GM23338 (cell line): ENCODE data around the gene NEURL1B. TPM values are rescaled to one million over a fixed set of nuclear protein-coding genes. Genes with fewer than 3 reads are reported as not detected.

Experiments
- CREB1 ChIP-seq: fragments of 250-450 bp; sonication (Bioruptor Pico); IDR thresholded peaks from 2 replicates; pipeline ENCODE4 v1.5.0; 2020; ENCODE audit warnings: low read depth, mild to moderate bottlenecking, moderate library complexity
- EZH2 ChIP-seq: fragments of 200-600 bp; sonication (generic); IDR thresholded peaks from one replicate; pipeline ENCODE4 v1.8.0; 2017; ENCODE audit warnings: antibody characterized with exemption, mild to moderate bottlenecking, low read depth; ENCODE audit not compliant: unreplicated experiment
- JUNB ChIP-seq: IDR thresholded peaks from one replicate; pipeline ENCODE4 v1.6.1; 2016; ENCODE audit warnings: antibody characterized with exemption; ENCODE audit not compliant: unreplicated experiment
- NANOG ChIP-seq: IDR thresholded peaks from 2 replicates; pipeline ENCODE4 v1.6.1; 2016; ENCODE audit warnings: antibody characterized with exemption, borderline replicate concordance
- ZNF114 ChIP-seq: fragments of 250-450 bp; sonication (Bioruptor Pico); IDR thresholded peaks from 2 replicates; pipeline ENCODE4 v1.5.0; 2020; ENCODE audit warnings: mild to moderate bottlenecking, moderate library complexity
- ZNF331 ChIP-seq: fragments of 250-450 bp; sonication (Bioruptor Pico); IDR thresholded peaks from 2 replicates; pipeline ENCODE4 v1.5.0; 2020; ENCODE audit warnings: low read depth, mild to moderate bottlenecking, moderate library complexity
- ZNF462 ChIP-seq: fragments of 250-450 bp; sonication (Bioruptor Pico); IDR thresholded peaks from 2 replicates; pipeline ENCODE4 v1.5.0; 2020; ENCODE audit warnings: mild to moderate bottlenecking, moderate library complexity
- polyA plus RNA-seq: library from polyadenylated mRNA; unstranded; fragments of >200 nt; fragmentation: Nextera tagmentation; extraction: Ambion mirVana; gene quantifications from 2 replicates; pipeline ENCODE4 v1.2.1, GENCODE V29; 2016
- total RNA-seq: library from RNA; depleted of rRNA; stranded (reverse); fragments of >200 nt; shearing (Covaris generic); gene quantifications from 2 replicates; pipeline ENCODE4 v1.2.3, GENCODE V29; 2014
- TF ChIP-seq, protein P1 (sequence below): IDR thresholded peaks from one replicate; pipeline ENCODE4 v1.6.1; 2018; ENCODE audit warnings: antibody characterized with exemption; ENCODE audit not compliant: unreplicated experiment

NEURL1B gene
- total and polyA plus RNA-seq, 2 experiments from 2014 or later, result 1.9 to 13.3 TPM

DNA sequence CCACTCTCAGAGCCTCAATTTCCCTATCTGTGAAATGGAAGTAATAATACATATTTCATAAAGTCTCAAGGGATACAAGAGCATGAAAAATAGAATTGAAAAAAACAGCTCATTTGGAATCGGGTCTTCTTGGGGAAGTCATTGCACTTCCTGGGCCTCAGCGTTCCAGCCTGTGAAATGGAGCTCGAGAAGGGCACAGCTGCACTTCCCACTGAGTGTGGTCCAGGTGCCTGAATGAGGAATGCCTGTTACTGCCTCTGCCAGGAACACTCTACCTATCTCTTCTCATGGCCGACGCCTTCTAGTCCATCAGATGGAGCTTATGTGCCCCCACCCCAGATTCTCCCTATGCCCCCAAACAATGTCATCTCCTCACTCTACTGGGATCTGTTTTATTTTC, 924 bp upstream of the NEURL1B start (continued):
- TF ChIP-seq ZNF462 (CRISPR knock-in tag) (no peak), NANOG (no peak), JUNB (no peak), EZH2 (no peak), ZNF114 (CRISPR knock-in tag) (no peak), CREB1 (no peak), ZNF331 (CRISPR knock-in tag) (no peak)
- TF ChIP-seq, protein P1, sequence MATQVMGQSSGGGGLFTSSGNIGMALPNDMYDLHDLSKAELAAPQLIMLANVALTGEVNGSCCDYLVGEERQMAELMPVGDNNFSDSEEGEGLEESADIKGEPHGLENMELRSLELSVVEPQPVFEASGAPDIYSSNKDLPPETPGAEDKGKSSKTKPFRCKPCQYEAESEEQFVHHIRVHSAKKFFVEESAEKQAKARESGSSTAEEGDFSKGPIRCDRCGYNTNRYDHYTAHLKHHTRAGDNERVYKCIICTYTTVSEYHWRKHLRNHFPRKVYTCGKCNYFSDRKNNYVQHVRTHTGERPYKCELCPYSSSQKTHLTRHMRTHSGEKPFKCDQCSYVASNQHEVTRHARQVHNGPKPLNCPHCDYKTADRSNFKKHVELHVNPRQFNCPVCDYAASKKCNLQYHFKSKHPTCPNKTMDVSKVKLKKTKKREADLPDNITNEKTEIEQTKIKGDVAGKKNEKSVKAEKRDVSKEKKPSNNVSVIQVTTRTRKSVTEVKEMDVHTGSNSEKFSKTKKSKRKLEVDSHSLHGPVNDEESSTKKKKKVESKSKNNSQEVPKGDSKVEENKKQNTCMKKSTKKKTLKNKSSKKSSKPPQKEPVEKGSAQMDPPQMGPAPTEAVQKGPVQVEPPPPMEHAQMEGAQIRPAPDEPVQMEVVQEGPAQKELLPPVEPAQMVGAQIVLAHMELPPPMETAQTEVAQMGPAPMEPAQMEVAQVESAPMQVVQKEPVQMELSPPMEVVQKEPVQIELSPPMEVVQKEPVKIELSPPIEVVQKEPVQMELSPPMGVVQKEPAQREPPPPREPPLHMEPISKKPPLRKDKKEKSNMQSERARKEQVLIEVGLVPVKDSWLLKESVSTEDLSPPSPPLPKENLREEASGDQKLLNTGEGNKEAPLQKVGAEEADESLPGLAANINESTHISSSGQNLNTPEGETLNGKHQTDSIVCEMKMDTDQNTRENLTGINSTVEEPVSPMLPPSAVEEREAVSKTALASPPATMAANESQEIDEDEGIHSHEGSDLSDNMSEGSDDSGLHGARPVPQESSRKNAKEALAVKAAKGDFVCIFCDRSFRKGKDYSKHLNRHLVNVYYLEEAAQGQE, result no peak
